HG03354 (cell line): ENCODE measurements around the gene GPR142.

Source experiments
- ATAC-seq: cut with Tn5 transposase; IDR thresholded peaks from one replicate; pipeline ENCODE4 v1.9.1; 2021; ENCODE audit warnings: mild to moderate bottlenecking; ENCODE audit not compliant: unreplicated experiment, poor library complexity, severe bottlenecking

Gene GPR142

DNA sequence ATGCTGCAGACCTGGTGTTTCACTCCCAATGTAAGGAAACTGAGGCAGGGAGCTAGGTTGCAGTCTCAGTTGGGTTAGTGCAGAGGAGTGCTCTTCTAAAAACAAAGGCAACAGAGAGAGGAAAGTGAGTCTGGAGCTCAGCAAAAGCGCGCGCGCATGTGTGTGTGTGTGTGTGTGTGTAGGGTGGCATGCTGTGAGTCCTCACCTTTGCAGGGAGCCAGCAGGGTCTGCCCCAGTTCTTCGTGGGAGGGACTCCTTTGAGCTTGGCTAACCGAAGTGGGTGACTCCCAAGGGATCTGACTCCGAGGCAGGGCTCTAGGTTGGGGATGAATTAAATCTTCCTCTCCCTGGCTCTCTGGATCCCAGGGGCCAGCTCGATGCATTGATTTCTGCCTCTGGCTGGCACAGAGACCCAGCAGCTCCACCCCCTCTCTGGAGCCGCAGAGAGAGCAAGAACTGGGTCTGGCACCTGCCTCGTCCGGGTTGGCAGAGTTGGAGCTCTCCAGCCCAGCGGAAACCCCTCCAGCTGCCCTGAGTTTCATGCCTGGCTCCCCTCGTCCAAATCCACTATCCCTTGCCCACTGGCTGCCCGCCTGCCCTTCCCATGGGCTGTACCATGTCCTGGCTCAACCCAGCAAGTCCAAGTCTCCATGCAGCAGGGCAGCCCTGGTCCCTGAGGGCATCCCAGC is 4.4 kb upstream of the GPR142 start:
- ATAC-seq: no peak

DNA sequence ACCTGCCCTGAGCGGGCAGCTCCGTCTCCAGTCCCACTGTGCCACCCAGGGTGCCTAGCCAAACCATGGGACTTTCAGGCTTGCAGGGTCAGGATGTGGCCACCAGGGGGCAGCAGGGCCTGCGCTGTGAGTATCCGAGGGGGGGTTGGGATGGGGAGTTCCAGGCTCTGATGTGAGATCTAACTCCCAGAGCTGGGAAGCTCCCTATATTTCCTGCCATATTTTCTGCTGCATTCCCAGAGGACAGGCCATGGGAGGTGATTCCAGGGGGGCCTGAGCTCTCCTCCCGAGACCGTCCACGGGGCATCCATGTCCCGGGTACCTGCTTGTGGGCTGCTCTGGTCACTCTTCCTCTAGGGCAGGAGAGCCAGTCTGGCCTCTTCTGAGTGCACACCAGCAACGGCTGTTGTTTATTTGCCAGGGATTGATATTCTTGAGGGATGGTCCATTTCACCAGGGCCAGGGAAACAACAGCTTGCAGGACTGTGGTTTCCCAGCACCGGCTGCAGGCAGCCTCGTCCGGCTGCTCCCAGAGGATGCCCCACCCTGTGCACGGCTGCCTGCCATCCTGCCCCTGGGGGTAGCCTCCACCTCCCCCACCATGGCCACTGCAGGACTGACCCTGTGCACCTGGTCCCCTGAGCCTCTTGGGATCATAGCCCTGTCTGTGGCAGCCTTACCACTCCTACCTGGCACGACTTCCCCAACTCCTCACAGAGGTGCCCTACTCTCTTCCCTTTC is 1.2 kb downstream of the GPR142 start:
- peak; percentile 51 for ATAC-seq

- ATAC-seq: no peak
Observed at GRCh38 chr17:74369221-74369620, 1.9 kb downstream of the GPR142 start.

GRCh38 chr17:74369665-74370490 is 2.6 kb downstream of the GPR142 start:
- ATAC-seq: no peak

- no peak for ATAC-seq
Observed at GRCh38 chr17:74371653-74372147, 4.4 kb downstream of the GPR142 start.

- ATAC-seq: no peak
Observed at GRCh38 chr17:74372426-74372825, 5.1 kb downstream of the GPR142 start.

- no peak for ATAC-seq
Observed at GRCh38 chr17:74373838-74374606, 6.7 kb downstream of the GPR142 start.

GRCh38 chr17:74374858-74375257 is 7.6 kb downstream of the GPR142 start:
- ATAC-seq: no peak

DNA sequence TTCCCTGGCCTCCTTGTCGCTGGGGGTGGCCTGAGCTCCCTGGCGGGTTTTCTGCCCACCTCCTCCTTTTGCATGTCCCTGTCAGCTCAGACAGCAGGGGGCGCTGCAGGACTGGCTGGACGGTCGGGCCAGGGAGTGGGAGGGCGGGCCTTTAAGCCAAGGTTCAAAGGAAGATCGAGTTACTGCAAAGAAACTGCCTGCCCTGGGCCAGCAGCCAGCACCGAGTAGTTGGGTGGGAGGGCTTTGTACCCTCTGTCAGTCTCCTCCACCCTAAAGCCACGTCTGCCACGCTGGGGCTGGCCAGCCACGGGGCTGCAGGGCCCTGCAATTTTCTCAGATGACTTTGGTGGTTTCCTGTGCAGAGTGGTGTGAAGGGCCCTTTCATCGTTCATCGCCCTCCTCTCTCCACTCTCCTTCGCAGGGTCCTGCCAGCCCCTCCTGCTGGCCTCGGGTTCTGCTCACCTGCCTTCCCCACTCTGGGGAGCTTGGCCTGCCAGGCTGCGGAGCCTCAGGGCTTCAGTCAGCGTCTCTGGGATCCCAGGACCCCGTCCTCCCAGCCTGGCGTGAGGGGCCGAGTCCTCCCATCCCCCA is 12.3 kb downstream of the GPR142 start:
- no peak for ATAC-seq

DNA sequence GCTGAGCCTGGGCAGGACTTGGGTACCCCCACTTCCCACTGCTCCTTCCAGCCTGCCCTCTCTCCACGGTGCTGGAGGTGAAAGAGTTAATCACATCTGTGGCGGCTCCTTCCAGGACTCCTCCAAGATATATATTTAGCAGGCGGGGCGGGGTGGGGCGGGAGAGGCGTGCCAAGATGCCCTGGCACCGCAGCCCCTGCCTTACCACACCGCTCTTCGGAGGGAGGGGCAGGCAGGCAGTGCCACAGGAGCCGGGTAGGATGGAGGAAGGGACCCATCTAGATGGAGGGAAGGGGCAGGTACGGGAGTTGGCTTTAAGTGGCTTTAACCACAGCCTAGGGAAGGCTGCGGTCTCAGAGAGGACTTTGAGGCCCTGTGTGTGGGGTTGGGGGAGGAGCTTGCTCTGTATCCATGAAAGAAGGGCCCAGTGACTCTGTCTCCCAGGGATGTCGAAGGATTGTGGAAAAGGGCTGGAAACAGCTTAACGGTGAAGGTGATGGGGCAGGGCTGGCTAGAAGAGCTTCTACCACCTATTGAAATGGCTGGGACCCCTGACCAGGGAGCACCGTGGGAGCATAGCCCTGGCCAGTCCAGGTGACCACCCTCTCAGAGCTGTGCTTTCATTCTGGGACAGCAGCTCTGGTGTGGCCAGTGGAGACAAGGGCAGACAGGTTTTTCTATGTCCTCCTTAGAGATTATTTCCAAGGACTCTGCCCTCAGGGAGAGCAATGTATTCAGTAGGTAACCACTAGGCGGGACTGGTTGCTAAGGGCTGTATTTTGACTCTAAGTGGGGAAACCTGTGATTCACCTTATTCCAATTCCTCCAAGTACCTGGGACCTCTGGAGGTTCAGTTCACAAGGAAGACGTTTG is 13.0 kb downstream of the GPR142 start:
- ATAC-seq: no peak

DNA sequence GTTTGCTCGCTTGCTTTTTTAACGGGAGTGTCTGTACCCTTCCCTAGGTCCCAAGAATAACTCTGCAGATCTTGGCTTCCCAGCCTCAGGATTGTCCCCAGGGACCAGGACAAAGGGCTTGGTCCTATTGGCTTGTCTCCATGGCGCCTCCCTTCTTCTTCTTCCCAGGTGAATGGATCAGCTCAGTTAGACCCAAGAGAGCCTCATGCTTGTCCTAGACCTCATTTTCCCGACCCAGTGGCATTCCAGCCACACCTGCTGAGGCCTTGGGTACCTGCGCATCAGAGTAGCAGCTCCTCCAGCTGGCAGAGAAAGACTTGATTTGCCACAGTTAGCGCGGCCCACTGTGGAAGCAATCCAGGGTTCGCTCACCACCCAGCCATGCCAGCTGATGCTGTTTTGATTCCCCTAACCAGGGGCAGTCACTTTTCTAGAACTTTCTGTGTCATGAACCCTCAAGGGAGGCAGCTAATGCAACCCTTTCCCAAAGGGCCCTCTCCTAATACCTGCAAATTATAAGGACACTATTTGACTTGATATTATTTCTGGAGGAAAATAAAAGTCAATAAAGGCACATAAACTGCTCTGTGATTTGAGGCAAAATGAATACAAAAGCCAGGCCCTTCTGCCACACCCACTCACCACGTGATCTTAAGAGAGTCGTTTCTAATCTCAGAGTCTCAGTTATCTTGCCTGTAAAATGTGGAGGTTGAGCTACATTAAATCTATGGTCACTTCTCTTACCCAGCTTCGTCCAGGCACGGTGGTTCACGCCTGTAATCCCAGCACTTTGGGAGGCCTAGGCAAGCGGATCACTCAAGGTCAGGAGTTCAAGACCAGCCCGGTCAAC is 13.9 kb downstream of the GPR142 start:
- ATAC-seq: no peak

DNA sequence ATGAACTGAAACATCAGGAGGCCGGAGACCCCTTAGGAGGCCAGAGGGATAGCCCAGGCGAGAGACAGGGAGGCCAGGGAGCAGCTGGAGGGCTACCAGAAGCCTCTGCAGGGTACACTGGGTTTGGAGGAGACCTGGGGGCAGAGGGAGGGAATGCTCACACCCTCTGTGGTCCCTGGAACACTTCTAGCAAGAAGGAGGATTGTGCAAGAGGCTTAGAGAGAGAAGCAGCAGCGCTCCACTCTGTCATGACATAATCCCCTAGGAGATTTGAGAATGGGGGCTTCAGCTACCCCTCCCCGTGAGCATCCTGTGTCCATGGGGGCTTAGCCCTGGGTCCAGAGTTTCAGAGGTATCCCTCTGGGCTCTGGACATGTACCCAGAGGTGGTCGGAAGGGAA is 15.8 kb downstream of the GPR142 start:
- no peak for ATAC-seq

GRCh38 chr17:74385201-74385600 is 17.9 kb downstream of the GPR142 start:
- no peak for ATAC-seq

DNA sequence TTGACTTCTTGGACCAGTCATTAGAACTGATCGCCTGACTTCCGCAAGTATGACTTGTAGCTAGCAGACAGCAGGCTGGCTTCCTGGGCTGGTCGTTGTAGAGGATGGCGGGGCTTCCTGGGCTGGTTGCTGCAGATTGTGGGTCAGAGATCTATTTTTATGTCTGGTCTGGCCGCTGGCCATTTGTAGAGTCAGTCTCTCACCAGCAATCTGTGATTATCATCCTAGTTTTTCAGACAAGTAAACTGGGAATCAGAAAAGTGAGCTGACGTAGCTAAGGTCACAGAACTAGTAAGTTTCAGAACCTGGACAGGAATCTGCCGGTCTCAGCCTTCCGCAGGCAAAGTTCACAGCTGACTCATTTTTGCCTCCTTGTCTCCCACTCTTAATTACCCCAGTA is 19.1 kb downstream of the GPR142 start:
- ATAC-seq: no peak

GRCh38 chr17:74387365-74388218 is 20.3 kb downstream of the GPR142 start:
- ATAC-seq: no peak

- ATAC-seq: no peak
Observed at GRCh38 chr17:74389084-74389753, 21.9 kb downstream of the GPR142 start.
